Calu3 (cell line): ENCODE measurements around the gene ASXL1. TPM values are rescaled to one million over a fixed set of nuclear protein-coding genes. Genes with fewer than 3 reads are reported as not detected.

Experiments
- BruUV-seq: library from RNA; stranded (reverse); fragments of 400-500 nt; replicated peaks from 2 replicates; lab custom pipeline; 2021; lab: Mats Ljungman, UMichigan
- CTCF ChIA-PET: fragments of 300-600 bp; sonication (Branson Sonifier 250); formaldehyde crosslinking; loops from one replicate; lab custom pipeline; 2022; ENCODE audit warnings: antibody characterized with exemption; lab: Charles Lee
- DNase-seq: peaks from one replicate; pipeline ENCODE4 v3.0.0; 2022
- H3K27ac Mint-ChIP-seq: one replicate; pipeline ENCODE4 v1.8.0; 2022; ENCODE audit warnings: mixed read lengths; ENCODE audit not compliant: unreplicated experiment
- H3K27me3 Mint-ChIP-seq: one replicate; pipeline ENCODE4 v1.8.0; 2022; ENCODE audit warnings: mixed read lengths; ENCODE audit not compliant: unreplicated experiment
- H3K36me3 Mint-ChIP-seq: one replicate; pipeline ENCODE4 v1.8.0; 2022; ENCODE audit warnings: mild to moderate bottlenecking, moderate library complexity, mixed read lengths; ENCODE audit not compliant: insufficient read depth, unreplicated experiment
- H3K4me1 Mint-ChIP-seq: one replicate; pipeline ENCODE4 v1.8.0; 2022; ENCODE audit warnings: mild to moderate bottlenecking, low read depth, mixed read lengths; ENCODE audit not compliant: unreplicated experiment
- H3K4me3 Mint-ChIP-seq: one replicate; pipeline ENCODE4 v1.8.0; 2022; ENCODE audit warnings: mild to moderate bottlenecking, low read depth, moderate library complexity, mixed read lengths; ENCODE audit not compliant: unreplicated experiment
- H3K9me3 Mint-ChIP-seq: one replicate; pipeline ENCODE4 v1.8.0; 2022; ENCODE audit warnings: low read depth, mixed read lengths; ENCODE audit not compliant: unreplicated experiment
- intact Hi-C: fragments of 100-400 bp; cut with micrococcal nuclease; formaldehyde crosslinking; loops from one replicate; pipeline ENCODE4 v1.10.0; 2022; ENCODE audit not compliant: unreplicated experiment
- total RNA-seq: library from RNA; stranded (reverse); gene quantifications from 2 replicates; pipeline ENCODE4 v1.2.3, GENCODE V29; 2022
- TF ChIP-seq, protein P1 (sequence below): fragments of 200-600 bp; IDR thresholded peaks from one replicate; pipeline ENCODE4 v1.8.0; 2022; ENCODE audit warnings: antibody characterized with exemption; ENCODE audit not compliant: unreplicated experiment

The ASXL1 gene
- total RNA-seq, 1 experiment from 2014 or later: 120 TPM

DNA sequence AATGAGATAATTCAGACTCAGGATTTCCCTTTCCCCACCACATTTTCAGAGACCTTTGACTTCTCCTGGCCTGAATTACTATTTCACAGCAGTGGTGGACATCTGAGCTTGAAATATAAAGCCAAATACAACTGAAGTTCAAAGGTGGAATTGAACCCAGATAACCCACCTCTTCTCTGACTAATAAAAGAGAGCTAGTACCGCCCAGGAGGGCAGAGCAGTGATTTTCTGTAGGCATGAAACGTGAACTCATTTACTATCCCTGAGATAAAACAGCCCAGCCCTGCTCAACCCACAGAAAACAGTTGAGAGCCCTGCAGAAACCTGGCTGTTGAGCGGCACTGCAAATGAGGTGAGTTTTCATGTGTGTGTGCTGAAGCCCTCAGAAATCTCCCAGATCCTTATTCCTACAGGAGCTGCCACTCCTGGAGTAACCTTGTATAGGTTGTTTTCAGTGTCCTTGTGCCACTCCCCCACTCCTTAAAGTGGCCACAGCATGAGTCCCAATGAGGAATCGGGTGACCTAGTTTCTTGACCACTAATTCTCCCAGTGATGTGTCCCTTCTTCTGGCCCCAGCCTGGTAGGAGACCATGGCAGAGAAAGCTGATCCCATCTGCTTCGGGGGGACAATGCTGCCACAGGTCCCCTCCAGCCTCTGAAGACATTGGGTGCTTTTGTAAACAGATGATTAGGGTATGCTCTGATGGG, 127.8 kb downstream of the ASXL1 start:
- peak overlapping the region; percentile 89 for H3K4me3 Mint-ChIP-seq
- TF ChIP-seq, protein P1, sequence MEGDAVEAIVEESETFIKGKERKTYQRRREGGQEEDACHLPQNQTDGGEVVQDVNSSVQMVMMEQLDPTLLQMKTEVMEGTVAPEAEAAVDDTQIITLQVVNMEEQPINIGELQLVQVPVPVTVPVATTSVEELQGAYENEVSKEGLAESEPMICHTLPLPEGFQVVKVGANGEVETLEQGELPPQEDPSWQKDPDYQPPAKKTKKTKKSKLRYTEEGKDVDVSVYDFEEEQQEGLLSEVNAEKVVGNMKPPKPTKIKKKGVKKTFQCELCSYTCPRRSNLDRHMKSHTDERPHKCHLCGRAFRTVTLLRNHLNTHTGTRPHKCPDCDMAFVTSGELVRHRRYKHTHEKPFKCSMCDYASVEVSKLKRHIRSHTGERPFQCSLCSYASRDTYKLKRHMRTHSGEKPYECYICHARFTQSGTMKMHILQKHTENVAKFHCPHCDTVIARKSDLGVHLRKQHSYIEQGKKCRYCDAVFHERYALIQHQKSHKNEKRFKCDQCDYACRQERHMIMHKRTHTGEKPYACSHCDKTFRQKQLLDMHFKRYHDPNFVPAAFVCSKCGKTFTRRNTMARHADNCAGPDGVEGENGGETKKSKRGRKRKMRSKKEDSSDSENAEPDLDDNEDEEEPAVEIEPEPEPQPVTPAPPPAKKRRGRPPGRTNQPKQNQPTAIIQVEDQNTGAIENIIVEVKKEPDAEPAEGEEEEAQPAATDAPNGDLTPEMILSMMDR: no peak
- BruUV-seq: no TSS peak
- peak overlapping the region; percentile 71 for H3K27ac Mint-ChIP-seq
- peaks cover 20% of the 10 kb centered on the region for H3K4me1 Mint-ChIP-seq
- DNase-seq: no peak
- H3K36me3 Mint-ChIP-seq: peaks cover 40% of the 10 kb centered on the region
- peaks cover 41% of the 10 kb centered on the region for H3K27me3 Mint-ChIP-seq
- intact Hi-C loops: loop anchor here (10.0 kb wide), 1 partner anchor 151 kb away; no protein-coding TSS in a partner anchor
- peaks cover 6% of the 10 kb centered on the region for H3K9me3 Mint-ChIP-seq
- CTCF ChIA-PET: interaction anchor here (0.9 to 1.6 kb wide), 3 partner anchors 11 to 165 kb away, joined by 3 to 8 read pairs (median 7); no protein-coding TSS in a partner anchor

DNA sequence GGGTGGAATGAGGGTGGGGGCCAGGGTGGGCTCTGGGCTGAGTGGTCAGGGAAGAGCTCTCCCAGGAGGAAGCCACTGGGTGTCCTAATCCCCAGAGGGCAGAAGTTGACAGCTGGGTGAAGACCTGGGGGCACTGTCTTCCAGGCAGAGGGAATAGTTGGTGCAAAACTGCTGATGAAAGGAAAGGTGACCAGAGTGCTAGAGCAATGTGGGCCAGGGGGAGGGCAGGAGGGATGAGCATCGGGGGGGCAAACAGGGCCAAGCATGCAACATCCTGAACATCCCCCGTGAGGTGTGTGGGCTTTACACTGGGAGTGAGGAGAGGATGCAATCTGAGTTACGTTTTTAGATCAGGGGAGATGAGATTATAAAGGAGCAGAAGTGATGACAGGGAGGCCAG, 129.2 kb downstream of the ASXL1 start:
- peaks cover 6% of the 10 kb centered on the region for H3K9me3 Mint-ChIP-seq
- H3K36me3 Mint-ChIP-seq: peaks cover 30% of the 10 kb centered on the region
- no TSS peak for BruUV-seq
- CTCF ChIA-PET: no interaction called here
- peaks cover 41% of the 10 kb centered on the region for H3K27me3 Mint-ChIP-seq
- TF ChIP-seq, protein P1: no peak
- peaks cover 15% of the 10 kb centered on the region for H3K4me1 Mint-ChIP-seq
- no peak overlapping the region for H3K27ac Mint-ChIP-seq
- intact Hi-C loops: loop anchor here (10.0 kb wide), 1 partner anchor 153 kb away; no protein-coding TSS in a partner anchor
- no peak for DNase-seq
- no peak overlapping the region for H3K4me3 Mint-ChIP-seq

DNA sequence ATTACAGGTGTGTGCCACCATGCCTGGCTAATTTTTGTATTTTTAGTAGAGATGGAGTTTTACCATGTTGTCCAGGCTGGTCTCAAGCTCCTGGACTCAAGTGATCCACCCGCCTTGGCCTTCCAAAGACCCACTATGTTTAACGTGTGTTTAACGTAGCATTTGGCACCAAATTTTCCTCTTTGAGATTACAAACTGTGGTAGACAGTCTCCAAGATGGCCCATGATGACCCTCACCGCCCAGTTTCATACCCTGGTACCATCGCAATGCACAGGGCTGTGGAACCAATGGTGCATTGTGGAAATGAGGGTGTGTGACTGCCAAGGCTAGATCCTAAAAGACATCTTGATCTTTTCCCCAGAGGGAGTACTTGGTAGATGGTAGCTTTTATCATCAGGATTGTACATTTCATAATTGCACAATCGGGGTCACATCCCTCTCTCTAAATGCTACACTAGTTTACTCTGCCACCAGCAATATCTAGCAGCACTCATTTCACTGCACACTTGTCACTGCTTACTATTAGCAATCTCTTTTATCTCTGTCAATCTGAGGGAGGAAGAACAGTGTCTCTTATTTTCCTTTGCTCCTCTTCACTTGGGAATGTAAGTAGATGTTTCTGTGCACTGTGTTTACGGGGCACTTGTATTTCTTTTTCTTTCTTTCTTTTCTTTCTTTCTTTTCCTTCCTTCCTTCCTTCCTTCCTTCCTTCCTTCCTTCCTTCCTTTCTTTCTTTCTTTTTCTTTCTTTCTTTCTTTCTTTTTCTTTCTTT, 130.1 kb downstream of the ASXL1 start:
- Mint-ChIP-seq H3K27me3 (peaks cover 41% of the 10 kb centered on the region), H3K9me3 (peaks cover 6% of the 10 kb centered on the region), H3K4me3 (no peak overlapping the region), H3K27ac (no peak overlapping the region), H3K4me1 (peaks cover 15% of the 10 kb centered on the region), H3K36me3 (peaks cover 22% of the 10 kb centered on the region)
- intact Hi-C loops: loop anchor here (10.0 kb wide), 1 partner anchor 153 kb away; no protein-coding TSS in a partner anchor
- CTCF ChIA-PET: interaction anchor here (0.7 kb wide), 2 partner anchors 25 to 49 kb away, joined by 3 read pairs; no protein-coding TSS in a partner anchor
- no TSS peak for BruUV-seq
- DNase-seq: no peak
- TF ChIP-seq, protein P1: no peak

Other genes starting within 250 kb of the ASXL1 start
- 95.3 and 104 TPM in 2 replicates for gene TM9SF4, start 248.6 kb upstream of the ASXL1 start, total RNA-seq
- gene PLAGL2, start 150.6 kb upstream of the ASXL1 start, total RNA-seq: 30.5 and 32.7 TPM in 2 replicates
- gene POFUT1, start 150.5 kb upstream of the ASXL1 start, total RNA-seq: 79.9 and 87.3 TPM in 2 replicates
- gene KIF3B, start 80.7 kb upstream of the ASXL1 start, total RNA-seq: 51.2 and 56.6 TPM in 2 replicates
- gene NOL4L, start 227.0 kb downstream of the ASXL1 start, total RNA-seq: 46.9 and 55.7 TPM in 2 replicates